DMS114 treated with DMSO at 0.1 percent for 48 hours (cell line): ENCODE data around the gene PRAMEF11.

ENCODE experiments used
- DNase-seq: peaks from one replicate; lab custom pipeline; 2025; ENCODE audit not compliant: unreplicated experiment; lab: John Stamatoyannopoulos, UW

Gene PRAMEF11

DNA sequence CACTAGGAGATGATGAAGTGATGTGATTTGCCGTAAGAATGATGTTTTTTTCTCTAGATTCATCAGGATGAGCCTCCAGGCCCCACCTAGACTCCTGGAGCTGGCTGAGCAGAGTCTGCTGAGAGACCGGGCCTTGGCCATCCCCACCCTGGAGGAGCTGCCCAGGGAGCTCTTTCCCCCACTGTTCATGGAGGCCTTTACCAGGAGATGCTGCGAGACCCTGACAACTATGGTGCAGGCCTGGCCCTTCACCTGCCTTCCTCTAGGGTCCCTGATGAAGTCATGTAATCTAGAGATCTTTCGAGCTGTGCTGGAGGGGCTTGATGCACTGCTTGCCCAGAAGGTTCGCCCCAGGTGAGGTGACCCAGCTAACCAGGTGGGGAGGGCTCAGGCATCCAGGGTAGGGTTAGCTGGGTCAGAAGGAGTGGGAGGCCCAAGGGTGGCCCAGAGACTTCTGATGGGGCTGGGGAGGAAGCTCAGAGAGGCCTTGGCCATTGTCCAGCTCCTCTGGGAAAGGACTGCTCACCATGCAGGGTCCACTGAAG is 56.3 kb downstream of the PRAMEF11 start:
- no peak for DNase-seq
